ENCODE results near the gene UQCRQ.
A peak's percentile ranks its signal among the peaks of the same experiment; 100 is the strongest.

Gene UQCRQ

DNA sequence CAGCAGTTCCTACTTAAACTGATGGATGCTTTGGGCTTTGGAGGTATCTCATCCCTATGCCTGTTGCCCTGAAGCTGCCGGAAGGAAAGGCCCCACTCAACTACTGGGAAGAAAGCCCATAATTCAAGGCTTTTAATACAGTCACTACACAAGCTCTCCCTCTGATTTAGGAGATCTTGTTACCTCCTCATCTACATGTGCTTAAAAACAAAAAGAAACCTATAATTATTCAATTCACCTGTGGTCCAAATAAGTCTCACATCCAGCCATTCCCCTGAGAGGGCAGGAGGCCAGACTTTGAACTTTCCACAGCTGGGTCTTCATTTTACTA lies 6.3 kb downstream of the UQCRQ start:
- DNase-seq: no peak

DNA sequence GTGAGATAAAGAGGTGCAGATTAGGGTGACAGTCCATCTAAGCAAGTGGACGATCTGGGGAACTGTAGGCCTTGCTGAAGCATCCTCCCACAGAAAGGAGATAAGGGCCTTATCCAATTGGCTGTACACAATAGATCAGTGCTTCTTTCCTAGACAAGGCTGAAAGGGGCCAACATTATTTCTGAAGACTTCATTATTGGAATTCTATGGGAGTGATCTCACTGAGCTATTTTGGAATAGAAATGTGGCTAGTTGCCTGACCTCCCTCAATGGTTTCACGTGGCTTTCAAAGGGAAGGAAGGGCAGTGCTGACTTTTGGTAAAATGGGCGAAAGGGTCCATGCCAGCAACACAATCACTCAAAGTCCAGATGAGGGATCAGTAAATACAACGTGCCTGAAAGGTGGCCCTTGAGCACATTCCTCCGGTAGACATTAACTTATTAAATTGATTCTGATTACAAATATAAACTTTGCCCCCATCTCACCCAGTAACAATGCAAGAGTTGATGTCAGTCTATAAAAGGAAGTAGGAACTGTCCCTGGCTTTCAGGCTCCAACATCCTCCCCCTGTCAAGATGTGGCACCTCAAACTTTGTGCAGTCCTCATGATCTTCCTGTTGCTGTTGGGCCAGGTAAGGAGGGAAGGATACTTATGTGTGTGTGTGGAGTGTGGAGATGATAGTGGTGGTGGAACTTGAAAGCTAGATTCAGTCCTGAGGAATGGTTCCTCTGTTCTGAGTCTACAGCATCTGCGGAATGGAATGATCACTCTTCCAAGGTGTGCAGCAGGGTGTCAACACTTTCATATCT lies 6.9 kb downstream of the UQCRQ start, which contains the start of gene LEAP2:
Gene LEAP2 (plus strand): TSS at position 550 of the 811 bp plus-strand sequence. CDS start 27 bp downstream, at position 577.
- DNase-seq: no peak

DNA sequence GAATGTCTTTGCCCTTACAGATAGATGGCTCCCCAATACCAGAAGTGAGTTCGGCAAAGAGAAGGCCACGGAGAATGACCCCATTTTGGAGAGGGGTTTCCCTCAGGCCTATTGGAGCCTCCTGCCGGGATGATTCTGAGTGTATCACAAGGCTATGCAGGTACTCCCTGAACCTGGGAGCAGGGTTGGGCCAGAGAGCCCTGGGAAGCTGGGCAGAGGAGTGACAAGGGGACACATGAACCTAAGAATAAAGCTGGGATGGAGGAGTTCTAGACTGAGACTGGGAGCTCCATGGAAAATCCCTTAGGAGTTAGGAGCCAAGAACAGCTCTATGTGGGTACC lies 7.5 kb downstream of the UQCRQ start:
- DNase-seq: no peak

DNA sequence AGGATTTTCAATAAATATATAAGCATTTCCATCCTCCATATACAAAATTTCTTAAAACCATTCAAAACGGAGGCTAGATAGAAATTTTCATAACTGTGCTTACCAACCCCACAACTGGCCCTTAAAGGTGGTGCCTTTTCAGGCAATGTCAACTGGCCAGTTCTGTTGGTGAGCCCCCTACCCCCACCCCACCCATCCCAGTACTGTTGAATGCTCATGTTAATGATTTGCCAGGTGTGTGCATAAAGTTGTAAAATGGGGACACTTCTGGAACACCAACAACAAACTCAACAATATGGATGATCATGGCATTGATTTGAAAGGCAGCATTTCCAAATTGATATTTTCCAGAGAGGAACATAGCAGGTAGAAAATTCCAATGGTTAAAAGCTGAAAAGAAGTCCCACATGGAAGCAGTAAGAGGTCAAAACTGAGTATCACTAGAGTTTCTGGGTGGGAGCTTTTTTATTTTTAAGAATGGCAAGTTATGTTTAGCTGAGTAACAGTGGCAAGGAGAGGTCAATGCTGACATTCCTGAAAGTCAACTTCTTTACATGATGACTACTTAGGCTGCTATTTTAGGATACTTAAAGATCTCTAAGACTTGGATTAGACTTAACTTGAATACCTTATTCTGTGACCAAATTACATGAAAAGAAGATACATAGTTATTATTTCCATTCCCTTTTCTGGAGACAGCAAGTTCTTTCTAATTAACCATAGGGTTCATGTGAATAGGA lies 9.7 kb downstream of the UQCRQ start:
- DNase-seq: no peak

DNA sequence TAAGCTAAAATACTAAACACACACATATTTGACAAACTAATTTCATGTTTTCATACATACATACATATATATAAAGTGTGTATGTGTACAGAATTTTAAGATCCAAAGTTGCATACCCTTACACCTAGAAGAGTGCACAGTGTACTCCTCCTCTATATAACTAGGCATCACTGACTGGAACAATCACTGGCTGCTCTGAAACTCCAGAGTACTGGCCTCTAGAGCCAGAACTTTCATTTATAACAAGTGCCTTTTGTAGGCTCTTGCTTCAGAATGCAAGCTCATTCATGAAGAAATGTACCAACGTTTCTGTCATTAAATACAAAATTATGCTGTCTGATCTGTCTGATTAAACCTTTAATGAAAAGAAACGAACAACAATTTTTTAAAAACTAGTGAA lies 11.0 kb downstream of the UQCRQ start:
- no peak for DNase-seq

DNA sequence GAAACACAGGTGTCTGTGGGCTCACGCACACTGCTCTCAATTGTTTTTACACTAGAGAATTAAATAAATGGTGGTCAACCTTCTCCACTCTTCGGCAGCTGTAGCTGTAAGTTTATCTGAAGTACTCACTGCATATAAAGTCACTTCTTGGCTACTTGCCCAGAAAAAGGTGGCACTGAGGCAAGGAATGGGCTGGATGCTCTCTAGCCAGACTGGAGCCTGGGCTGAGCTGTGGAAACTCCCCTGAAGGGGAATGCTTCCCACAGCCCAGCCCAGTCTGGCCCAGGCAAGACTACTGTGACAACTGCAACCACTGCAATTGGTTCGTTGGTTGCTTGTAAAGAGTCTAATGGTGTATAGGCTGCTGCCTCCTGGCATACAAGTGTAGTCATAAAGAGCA lies 11.5 kb downstream of the UQCRQ start:
- DNase-seq: peak; percentile 29

DNA sequence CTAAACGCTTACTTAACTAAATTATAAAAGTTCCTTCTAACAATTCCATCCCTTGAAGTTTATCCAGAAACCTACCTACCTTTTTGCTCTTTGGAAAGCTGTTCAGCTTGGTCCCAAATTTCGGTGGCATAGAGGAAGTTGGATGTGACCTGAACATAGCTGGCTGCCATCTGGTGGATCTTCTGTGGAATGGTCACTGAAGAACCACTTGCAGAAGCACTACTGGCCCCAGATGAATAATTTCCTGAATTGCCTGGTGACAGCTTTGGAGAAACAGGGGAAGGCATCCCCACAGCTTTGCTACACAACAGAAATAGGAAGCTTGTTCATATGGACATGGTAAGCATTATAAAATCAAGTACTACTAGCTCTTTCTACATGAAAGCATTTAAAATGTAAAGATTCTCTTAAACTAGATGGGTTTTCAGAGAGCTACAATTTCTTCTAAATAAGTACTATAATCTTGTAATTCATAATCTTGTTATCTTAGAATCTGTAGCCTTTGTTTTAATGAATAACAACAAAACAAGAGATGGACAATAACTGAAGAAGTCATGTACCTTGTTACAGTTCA lies 16.9 kb downstream of the UQCRQ start:
- no peak for DNase-seq

DNA sequence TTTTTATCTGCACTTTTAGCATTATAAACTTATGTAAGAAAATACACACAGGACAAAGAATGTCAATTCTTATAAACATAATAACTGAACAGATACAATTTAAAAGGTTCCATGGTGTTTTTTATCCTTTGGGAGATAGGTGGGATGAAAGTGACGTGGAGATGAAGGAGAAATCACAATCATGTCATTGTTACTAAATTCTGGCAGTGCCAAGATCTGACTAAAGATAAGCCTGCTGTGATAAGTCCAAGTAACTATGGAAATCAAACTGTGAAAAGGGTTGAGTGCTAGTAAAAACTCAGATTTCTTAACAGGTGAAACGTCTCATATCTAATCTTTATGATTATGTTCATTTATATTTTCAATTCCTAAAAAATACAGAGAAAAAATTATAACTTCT lies 18.1 kb downstream of the UQCRQ start:
- no peak for DNase-seq

DNA sequence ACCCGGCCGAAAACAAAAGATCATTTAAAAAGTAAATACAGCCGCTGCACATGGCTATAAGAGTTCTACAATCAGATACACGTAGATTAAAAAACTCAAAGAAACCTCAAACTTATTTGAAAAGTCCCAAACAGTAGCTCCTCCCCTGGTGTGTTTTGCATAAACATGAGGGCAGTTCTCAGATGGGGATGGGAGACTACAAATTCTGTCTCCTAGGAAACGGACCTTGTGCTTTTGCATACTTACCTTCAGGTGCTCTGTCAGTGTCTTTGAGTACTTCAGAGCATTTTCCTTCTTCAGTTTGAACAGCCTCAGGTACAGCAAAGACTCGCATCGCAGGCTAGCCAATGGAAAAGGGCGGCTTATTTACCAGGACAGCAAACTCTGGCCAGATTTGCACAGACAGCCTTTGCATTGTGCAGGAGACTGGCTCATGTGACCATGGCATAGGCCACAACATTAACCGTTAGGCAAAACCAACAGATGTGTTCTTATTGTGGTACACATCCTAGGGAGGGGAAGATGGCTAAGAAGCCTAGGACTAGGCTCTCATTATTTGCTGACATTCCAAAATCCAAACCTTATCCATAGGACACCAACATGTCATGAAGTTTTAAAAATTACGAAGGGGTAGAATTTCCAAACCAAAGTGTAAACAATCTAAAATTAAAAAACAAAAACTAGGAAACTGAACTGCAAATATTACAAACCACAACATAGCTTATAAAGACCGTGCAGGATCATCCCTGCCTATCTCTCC lies 19.8 kb downstream of the UQCRQ start:
- no peak for DNase-seq

DNA sequence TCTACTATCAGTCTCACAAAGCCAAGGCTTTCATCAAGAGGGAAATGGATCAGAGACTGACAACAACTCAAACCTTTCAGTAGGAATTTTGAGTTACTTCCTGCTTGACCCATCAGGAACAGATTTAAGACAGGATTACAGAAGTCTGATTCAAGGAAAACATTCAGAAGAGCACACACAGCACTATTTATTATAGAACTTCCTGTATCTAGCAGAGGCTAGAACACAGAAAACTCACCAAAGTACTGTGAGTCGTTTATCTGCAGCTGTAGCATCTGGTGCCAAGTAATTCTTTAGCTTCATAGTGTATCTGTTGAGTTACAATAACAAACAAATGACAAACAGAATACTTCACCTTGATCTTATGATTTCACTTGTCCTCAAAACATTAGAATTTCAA lies 20.8 kb downstream of the UQCRQ start:
- no peak for DNase-seq

DNA sequence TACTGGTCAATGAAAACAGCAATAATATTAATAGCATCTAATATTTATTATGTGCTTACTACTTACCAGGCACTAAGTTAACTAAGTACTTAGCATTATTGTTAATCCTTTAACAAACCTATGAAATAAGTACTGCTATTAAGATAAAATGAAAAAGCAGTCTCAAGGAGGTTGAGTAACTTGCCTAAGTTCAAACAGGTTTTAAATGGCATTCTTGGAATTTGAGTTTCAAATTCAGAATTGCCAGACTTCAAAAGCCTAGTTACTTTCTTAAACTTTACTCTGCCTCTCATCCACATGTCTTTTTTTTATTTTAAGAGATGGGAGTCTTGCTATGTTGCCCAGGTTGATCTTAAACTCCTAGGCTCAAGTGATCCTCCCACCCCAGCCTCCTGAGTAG lies 23.1 kb downstream of the UQCRQ start:
- DNase-seq: no peak

DNA sequence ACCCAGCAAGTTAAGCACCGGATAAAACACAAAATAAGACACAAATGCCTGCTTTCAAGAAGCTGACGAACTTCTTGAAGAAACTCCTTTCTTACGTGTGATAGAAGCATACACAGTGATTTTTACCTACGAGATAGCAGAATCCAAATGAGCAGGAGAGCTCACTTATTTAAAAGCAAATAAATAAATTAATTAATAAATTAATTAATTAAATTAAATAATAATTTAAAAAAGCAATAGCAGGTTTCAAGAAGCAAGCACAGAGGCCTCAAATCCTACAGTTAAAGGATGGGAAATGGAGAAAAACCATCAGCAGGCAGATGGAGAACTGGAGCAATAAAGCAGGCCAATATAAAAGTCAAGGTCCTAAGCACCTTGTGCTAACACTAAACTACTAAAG lies 24.4 kb downstream of the UQCRQ start:
- no peak for DNase-seq

DNA sequence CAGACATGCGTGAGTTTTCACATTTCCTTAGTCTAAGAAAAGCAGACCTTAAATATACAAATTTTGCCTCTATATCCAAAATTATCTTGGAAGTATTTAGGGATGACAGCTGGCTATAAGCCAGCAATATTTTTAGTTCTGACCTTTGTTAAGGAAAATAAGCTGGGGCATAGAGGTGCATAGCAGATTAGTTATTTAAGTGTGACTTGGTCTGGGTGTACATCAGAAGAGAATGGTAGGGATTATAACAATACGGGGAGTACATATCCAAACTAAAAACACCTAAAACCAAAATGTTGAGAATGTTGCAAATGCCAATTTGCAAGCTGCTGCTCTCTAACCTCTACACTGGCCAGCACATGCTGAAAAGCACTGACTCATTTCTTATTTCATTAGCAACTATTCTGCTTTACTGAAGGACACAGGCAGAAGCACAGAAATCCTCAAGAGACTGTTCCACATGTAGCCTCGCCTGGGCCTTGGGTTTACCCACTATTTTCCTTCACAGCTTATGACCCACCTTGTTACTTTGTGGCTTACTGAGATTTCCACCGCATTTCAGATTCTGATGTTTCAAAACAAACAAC lies 29.4 kb downstream of the UQCRQ start:
- no peak for DNase-seq

DNA sequence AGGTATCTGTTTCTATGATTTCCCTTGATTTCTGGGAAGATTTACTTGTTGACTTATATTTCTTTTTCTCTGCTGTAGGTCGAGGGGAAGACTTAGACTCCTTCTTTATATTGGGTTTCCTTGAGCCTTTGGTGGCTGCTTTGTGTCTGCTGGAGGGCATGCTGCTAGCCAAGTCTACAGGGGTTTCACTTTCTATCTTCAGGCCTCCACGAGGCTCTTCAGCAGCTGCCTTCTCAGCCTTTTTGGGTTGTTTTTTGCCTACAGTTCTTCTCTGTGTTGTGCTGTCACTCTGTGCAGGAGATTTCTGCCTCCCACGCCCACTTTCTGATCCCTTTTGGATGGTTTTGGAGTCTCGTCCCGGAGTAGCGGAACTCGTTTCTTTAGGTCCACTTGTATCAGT lies 30.2 kb downstream of the UQCRQ start:
- DNase-seq: no peak

DNA sequence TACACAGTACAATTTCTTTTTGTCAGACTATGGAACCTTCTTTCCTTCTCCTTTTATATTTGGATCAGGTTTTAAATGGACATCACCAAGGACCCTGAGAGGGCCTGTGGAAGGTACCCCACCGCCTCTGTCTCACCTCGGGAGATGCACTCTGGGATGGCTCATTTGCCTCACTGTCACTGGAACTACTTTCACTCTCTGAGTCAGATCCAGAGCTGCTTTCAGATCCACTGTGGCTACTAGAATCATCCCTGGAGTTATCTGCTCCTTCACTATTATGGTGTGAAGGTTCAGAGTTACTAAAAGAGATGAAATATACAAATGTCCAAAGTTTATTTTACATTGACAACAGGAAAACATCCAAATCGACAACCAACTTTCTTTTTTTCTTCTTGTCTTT lies 31.7 kb downstream of the UQCRQ start:
- no peak for DNase-seq

DNA sequence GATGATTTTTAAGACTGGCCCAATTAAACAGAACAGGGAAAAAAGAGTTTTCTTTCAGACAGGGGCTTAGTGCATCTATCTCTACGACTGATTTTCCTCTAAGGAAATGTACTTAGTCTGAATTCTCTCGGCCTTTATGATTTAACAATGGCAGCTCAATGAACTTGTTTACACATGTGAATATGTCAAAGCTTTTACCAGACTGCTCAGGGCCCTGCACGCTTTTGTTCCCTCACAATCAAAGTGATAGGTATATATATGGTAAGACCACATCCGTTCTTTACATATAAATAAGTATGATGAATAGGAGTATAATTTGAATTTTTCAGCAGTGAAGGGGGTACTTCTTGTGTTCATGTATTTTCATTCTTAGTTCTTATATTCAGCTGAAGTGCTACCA lies 34.6 kb downstream of the UQCRQ start:
- no peak for DNase-seq

DNA sequence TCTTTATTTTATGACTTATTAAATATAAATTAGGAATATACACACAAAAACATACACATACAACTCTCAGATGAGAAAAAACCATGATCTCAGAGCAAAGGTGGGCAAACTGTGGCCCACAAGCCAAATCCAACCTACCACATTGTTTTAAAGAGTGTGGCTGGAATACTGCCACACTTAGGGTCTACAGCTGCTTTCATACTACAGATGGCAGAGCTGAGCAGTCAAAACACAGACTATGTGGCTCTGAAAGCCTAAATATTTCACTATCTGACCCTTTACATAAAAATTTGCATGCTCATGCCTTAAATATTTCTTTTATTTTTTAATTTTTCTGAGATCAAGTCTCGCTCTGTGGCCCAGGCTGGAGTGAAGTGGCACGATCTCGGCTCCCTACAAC lies 35.3 kb downstream of the UQCRQ start:
- DNase-seq: no peak

DNA sequence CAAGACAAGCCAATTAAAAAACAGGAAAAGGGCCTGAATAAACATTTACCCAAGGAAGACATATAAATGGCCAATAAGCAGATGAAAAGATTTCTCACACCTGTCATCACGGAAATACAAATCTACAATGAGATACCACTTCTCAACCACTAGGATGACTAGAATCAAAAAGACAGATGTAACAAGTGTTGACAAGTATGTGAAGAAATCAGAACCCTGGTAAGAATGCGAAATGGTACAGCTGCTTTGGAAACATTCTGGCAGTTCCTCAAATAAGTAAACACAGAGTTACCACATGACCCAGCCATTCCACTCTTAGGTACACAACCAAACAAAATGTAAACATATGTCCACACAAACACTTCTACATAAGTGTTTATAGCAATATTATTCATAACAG lies 39.5 kb downstream of the UQCRQ start:
- DNase-seq: no peak

DNA sequence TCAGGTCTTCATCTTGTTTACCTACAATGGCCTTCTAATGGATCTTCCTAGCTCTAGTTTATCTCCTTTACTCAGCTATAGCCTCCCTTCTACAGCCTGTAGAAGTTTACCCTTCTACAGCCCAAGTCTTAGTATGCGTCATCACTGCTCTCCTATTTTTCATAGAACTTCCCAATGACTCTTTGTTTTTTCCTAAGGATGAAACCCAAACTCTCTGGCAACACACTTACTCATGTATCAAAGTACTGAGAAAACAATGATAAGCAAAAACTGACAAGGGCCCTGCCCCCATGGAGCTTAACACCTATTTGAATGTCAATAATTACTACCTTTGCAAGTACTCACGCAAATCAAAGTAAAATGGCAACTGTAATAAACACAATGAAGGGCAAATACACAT lies 40.7 kb downstream of the UQCRQ start:
- no peak for DNase-seq

DNA sequence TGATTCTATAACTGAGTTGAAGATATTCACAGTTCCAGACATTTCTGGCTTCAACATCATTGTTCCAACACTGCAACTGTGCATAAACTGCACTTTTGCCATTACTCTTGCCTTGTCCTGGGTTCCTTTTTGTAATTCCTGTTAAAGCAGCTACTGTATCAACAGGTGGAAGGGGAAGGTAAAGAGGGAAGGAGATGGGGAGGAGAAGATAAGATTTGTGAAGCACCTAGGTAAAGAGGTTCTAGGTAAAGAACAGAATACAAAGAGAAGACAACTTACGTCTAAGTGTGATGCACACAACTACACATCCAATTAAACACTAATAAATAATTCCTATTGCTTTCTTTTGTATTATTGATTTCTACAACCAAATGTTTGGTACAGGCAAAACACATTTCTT lies 43.3 kb downstream of the UQCRQ start:
- DNase-seq: no peak

DNA sequence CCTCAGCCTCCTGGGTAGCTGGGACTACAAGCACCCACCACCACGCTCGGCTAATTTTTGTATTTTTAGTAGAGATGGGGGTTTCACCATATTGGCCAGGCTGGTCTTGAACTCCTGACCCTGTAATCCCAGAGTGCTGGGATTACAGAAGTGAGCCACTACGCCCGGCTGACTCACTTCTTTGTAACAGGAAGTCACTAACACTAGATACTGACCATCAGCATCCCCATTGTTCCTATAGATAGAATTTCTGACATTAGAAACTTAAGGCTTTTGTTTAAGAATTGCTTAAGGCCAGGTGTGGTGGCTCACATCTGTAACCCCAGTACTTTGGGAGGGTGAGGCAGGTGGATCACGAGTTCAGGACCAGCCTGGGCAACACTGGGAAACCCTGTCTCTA lies 49.2 kb downstream of the UQCRQ start:
- no peak for DNase-seq

DNA sequence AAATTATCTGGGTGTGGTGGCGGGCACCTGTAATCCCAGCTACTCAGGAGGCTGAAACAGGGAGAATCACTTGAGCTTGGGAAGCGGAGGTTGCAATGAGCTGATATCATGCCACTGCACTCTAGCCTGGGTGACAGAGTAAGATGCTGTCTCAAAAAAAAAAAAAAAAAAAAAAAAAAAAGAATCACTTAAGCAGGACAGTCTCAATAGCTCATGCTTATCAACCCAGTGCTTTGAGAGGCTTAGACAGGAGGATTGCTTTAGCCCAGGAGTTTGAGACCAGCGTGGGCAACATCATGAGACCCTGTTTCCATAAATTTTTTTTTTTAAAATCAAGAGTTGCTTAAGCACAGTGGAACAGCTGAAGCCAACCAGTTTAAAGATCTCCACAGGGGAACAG lies 49.6 kb downstream of the UQCRQ start:
- no peak for DNase-seq
